GM20431 (cell line): ENCODE measurements around the gene UPF2.
"Not testable (repeated sequence)": the region's sequence is repeated elsewhere in the genome, so short reads cannot be mapped to it uniquely, and the experiment has no call there.

Experiments used
- in situ Hi-C: fragments of 300-500 bp; cut with MseI, MboI; formaldehyde crosslinking; loops from one replicate; pipeline ENCODE4 v1.15.0; 2020; ENCODE audit warnings: low sequenced_read_pairs; ENCODE audit not compliant: unreplicated experiment

Gene UPF2

GRCh38 chr10:12042797-12043651 is at the start of gene UPF2:
UPF2 (minus strand) TSS chr10:12042809; CDS start chr10:12035423, 7,386 bp downstream.
- in situ Hi-C loops, result no loop called here

GRCh38 chr10:12091421-12091820 is 48.8 kb upstream of the UPF2 start:
- in situ Hi-C loops, result no loop called here

- in situ Hi-C loops, result no loop called here
Observed at GRCh38 chr10:12088919-12089318, 46.3 kb upstream of the UPF2 start.

GRCh38 chr10:12081879-12082557 is 39.4 kb upstream of the UPF2 start:
- in situ Hi-C loops, result no loop called here

DNA sequence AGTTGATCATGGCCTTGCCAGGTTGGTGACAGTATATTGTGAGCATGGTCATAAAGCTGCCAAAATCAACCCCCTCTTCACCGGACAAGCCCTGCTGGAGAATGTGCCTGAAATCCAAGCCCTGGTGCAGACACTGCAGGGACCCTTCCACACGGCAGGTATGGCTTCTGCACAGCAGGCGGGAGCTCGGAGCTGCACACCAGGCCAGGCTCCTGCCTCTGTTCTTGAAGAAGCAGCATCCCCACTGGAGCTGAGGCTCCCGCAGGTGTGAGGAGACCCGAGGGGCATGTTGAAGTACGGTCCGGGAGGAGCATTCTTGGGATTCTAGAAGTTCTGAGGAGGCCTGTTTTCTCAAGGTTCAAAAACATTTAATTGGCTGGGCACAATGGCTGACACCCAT is 38.9 kb upstream of the UPF2 start:
- in situ Hi-C loops, result no loop called here

- in situ Hi-C loops, result no loop called here
Observed at GRCh38 chr10:12077580-12078180, 35.1 kb upstream of the UPF2 start.

GRCh38 chr10:12073526-12073925 is 30.9 kb upstream of the UPF2 start:
- in situ Hi-C loops, result no loop called here

- in situ Hi-C loops, result not testable (repeated sequence)
Observed at GRCh38 chr10:12071441-12071840, 28.8 kb upstream of the UPF2 start.

GRCh38 chr10:12068449-12069269 is 26.1 kb upstream of the UPF2 start, which contains the start of gene DHTKD1:
DHTKD1 (plus strand) TSS chr10:12068954; CDS start chr10:12069034, 80 bp downstream.
- in situ Hi-C loops, result no loop called here

GRCh38 chr10:12067336-12067735 is 24.7 kb upstream of the UPF2 start:
- in situ Hi-C loops, result no loop called here

DNA sequence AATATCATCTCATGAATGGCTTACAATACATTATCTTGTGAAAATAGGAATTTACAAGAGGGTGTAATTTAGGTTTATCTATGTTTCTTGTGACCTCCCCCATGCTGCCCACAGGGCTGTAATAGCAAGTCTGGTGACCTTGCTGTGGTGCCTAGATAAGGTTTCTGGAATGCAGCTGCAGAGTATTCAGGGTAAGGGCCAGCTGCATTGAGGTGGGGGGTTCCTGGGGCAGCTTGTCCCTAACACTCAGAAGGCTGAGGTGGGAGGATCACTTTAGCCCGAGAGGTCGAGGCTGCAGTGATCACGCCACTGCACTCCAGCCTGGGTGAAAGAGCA is 20.8 kb upstream of the UPF2 start:
- in situ Hi-C loops, result no loop called here

GRCh38 chr10:12062754-12063482 is 20.3 kb upstream of the UPF2 start:
- in situ Hi-C loops, result no loop called here

- in situ Hi-C loops, result no loop called here
Observed at GRCh38 chr10:12061124-12061523, 18.5 kb upstream of the UPF2 start.

DNA sequence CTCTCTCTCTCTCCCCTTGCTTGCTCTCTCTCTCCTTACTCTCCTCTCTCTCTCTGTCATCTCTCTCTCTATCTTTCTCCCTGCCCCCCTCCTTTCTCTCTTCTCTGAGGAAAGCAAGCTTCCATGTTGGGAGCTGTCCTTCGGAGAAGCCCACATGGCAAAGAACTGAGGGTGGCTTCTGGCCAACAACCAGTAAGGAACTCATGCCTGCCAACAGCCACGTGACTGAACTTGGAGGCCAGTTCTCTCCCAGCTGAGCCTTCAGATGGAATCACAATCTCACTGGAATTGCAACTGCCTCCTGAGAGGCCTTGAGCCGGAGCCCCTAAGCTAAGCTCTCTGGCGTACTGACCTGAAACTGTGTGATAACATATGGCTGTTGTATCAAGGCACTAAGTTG is 14.1 kb upstream of the UPF2 start:
- in situ Hi-C loops, result no loop called here

DNA sequence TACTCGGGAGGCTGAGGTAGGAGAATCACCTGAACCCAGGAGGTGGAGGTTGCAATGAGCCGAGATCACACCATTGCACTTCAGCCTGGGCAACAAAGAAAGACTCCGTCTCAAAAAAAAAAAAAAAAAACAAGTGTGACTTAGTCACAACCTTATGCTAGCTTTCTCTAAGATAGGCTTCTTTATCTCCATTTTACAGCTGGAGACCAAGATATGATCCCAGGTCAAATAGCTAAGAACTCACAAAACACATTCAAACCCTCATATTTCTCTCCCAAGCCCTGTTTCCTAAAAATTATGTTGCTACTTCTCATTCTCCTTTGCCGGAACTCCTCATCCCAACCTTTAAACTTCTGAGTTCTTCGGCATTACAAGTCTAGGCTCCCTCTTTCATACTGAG is 13.1 kb upstream of the UPF2 start:
- in situ Hi-C loops, result no loop called here

GRCh38 chr10:12051241-12051640 is 8.6 kb upstream of the UPF2 start:
- in situ Hi-C loops, result no loop called here

DNA sequence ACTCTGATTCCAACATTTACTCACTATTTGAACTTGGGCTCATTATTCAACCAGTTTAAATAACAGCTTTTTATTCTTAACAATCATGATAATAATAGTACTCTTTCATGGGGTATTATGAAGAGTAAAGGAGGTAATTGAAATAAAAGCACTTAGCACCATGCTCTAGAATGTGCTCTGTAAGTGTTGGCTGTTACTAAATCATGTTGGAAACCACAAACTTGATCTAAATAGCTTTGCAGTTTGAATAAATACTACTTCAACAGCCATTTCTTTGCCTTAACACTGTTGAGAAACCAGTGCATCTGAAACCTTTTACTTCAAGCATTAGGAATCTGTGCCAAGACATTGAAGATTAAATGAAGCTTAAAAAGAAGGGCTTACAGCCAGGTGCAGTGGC is 7.9 kb upstream of the UPF2 start:
- in situ Hi-C loops, result no loop called here

DNA sequence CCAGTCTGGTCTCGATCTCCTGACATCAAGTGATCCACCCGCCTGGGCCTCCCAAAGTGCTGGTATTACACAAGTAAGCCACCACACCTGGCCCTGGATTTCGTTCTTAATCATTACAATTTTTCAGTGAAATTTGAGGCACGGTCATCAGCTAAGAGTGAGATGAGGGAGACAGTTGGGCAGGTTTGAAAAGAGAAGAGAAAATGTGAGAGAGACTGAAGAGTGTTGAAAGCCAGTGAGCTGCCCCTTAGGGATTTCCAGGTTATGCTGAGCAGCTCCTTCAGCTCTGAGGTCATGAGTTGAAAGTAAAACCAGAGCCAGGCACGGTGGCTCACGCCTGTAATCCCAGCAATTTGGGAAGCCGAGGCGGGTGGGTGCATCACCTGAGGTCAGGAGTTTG is 5.9 kb upstream of the UPF2 start:
- in situ Hi-C loops, result no loop called here

DNA sequence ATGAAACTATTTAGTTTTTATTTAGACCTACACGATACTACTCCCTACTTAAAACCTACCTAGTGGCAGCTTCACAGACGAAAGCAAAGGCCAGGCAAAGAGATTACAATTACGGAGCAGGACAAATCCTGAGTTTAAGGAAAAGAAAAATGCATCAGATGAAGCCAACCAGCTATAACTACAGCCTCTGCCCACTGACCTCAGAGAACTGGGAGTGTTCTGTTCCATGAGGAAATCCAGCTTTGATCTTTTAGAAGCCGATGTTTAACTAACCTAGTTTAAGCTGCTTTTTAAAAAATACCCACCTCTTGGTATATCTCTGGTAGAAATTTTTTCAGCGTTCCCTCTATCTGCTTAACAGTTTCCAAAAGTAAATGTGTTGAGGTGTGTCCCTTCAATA is 3.0 kb upstream of the UPF2 start:
- in situ Hi-C loops, result no loop called here

DNA sequence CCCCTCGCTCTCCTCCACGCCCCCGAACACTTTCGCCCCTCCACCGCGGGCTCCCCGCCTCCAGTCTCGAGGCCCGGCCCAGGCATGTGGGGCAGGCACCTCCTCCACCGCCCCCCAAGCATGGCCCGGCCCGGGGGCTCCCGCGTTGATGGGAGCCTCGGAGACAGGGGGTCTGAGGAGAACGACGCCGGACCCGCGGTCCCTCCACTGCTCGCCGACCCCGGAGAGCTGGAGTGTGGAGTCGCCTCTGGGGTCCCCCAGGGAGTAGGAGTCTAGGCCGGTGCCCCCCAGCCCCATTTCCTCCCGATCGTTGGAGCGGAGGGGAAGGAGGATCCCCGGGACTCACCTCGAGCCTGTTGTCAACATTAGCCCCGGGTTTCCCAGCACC is 206 bp downstream of the UPF2 start:
- in situ Hi-C loops, result no loop called here
